Activated naive CD4-positive, alpha-beta T cell treated with anti-CD3 and anti-CD28 coated beads, Interleukin-2, amount 50 U/mL, for 16 hours (primary cell): ENCODE results near the gene VAV3.

Experiments used
- DNase-seq: peaks from one replicate; pipeline ENCODE4 v3.0.0-alpha.2; 2020

The VAV3 gene

DNA sequence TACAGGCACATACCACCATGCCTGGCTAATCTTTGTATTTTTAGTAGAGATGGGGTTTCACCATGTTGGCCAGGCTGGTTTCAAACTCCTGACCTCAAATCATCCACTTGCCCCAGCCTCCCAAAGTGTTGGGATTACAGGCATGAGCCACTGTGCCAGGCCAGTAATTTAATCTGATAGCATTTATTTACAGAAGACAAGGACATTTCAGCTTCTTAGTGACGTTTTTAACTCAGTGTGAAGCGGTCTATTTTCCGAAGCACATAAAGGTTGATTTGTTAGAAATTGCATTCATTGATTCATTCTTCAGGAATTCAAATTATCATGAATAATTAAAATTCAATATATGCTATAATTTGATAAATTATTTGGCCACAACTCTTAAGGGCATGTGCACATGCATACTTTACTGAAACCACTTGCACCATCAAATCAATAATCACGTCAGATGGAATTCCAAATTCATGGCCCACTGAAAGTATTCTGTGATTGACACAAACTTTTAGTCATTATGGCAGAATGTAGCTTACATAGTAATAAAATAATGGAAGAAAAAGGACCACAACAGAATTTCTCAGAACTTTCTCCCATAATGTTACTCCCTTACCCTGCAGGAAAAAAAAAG, 339.5 kb downstream of the VAV3 start:
- no peak for DNase-seq

DNA sequence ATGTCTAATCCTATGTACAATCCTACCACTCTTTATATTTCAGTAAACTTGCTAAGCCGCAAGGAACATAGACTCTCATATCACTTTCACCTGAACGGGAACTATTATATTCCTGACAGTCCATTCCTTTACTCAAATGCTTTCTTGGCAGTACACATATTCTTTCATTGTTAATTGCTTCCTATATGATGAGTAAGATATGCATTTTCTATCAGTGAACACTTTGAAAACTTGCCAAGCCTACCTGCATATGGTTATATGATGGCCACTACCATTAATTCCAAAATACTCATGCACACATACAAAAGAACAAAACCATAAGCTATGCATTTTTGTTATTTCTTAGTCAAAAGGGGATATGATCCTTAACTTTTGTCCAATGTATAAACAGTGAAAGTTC, 341.5 kb downstream of the VAV3 start:
- no peak for DNase-seq

DNA sequence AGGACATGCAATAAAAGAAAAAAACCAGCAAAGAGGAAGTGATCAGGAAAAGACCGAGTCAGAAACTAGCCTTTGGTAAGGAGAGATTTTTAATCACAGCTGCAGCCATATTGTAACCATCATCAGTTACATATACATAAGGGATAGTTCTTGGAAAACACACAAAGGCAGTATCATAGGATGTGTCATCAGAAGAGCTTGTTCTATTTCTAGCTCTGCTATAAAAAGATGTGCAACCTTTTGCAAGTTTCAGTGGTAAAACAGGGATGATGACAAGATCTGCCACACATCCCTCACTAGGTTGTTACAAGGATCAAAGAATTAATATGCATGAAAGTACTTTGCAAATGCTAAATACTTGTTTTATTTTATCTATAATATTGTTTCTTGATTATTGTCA, 342.0 kb downstream of the VAV3 start:
- no peak for DNase-seq

DNA sequence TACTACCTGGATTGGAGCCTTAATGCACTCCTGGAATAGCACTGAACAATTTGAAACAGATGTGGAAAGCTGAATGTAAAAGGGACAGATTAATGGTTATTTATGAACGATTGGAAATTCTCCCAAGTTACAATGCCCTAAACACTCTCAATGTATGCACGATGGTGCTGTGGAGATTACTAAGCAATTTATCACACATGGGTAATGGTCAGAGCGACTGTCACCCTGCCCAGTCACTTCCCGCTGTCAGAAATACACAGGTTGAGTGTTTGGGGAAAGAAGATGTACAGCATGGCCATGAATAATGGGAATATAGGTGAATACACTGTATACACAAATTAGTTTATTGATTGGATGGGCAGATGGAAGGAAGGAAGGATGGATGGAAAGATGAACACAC, 342.4 kb downstream of the VAV3 start:
- DNase-seq: no peak

DNA sequence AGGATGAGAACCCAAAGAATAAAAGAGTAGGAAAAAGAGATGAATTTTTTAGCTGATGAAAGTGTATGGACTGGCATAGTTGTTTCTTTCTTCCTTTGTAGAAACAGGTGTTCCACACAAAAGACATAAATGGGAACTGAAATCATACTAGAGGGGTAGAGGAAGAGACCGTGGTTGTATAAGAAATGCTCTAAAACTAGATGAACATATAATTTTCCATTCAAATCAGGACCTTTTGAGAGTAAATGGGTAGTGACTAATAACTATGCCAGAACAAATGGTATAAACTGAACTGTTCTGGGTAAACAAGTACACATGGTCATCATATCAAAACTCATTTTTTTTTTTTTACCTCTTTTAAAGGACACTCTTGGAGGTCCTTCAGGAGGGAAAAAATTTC, 344.2 kb downstream of the VAV3 start:
- no peak for DNase-seq

DNA sequence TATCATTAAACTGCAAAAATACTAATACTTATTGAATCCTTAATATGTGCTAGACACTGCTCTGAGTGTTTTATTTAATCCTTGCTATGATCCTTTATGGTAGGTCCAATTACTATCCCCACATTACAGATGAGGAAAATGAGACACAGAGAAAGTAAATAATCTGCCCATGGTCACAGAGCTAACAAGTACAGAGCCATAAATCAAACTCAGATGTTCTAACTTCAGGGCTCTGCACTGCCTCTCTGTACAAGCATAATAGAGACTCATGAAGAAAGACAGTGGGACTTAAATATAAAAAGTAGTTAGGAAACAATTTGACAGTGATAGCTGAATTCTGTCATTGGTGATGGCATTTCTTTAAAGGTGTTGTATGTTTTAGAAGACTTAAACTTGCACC, 346.4 kb downstream of the VAV3 start:
- no peak for DNase-seq

DNA sequence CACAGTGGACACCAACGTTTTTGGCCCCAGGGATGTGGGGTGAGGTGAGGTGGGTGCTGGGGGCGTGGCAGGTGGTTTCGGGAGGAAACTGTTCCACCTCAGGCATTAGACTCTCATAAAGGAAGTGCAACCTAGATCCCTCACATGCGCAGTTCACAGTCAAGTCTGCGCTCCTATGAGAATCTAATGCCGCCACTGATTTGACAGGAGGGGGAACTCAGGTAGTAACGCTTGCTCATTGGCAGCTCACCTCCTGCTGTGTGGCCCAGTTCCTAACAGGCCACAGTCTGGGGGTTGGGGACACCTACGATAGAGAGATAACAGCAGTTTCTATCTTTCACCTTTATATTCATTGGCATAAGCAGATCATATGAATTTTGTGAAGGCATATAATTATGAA, 347.1 kb downstream of the VAV3 start:
- DNase-seq: no peak

DNA sequence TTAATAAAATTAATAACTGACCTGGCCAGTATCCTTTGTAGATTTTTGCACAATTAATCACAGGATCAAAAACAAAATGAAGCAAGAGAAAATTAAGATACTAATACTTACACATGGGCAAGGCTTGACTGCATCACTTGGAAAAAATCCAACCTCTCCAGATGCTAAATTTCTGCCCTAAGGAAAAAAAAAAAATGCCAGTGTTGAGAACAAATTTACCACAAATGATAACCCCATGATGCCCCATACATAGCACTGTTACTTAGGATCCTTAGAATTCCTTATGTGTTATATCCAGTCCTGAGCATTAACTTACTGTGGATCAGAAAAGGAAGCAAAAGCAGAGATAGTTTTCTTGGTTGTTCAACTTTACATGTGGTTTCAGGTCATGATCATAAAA, 347.5 kb downstream of the VAV3 start:
- no peak for DNase-seq

DNA sequence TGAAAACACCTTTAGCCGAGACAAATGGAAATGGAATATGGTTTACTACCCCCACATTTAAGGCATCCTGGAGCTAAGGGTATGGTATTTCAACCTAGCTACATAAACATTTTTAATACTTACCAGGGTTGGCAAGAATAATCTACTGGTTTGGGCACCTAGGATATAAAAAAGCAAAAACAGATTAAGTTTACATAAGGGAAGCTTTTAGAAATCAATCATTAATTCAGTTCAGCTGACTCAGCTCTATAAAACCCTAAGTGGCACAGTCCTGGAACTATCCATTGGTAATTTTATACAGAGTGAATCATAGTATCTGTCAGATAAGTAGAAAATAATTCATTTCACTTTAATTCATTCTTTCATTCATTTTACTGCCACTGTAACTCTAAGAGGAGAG, 355.2 kb downstream of the VAV3 start:
- DNase-seq: no peak

DNA sequence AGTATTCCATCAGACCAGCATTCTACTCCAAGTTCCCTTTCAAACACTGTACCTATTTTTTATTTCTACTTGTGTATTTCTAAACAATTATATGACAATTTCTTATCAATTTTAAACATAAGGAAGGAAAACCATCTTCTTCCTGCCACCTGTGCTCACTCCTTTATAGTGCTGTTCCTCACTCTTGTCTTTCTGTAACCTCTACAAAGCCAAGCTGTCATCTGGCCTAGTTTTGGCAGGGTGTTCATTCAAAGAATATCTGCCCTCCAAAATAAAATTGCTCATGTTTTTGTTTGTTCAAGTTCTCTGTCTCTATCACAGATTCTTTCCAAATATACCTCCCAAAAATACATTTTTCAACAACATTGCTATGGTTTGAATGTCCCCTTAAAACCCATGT, 360.2 kb downstream of the VAV3 start:
- no peak for DNase-seq

DNA sequence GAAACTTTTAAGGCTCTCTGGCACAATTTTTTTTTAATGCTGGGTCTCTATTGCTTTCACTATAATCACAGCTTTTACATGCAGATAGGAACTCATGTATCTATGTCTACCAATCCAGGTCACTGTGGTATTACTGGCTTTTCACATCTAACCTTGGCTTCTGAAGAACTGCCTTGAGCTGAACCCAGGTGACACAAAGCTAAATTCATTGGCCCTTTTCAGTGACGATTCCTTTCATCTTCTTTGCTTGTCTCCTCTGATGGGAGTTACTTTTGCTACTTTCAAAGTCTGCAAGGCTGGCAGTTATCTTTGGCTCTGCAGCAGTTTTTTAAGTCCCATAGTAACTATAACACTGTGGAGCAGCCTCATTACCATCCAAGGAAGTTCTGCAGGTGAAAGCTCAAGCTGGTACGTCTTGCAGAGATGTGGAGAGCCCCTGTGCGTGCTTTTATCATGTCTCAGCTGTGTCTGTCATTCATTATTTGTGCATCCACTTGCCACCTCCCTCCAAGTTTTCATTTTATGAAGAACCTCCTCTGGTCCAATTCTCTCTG, 364.3 kb downstream of the VAV3 start:
- no peak for DNase-seq

DNA sequence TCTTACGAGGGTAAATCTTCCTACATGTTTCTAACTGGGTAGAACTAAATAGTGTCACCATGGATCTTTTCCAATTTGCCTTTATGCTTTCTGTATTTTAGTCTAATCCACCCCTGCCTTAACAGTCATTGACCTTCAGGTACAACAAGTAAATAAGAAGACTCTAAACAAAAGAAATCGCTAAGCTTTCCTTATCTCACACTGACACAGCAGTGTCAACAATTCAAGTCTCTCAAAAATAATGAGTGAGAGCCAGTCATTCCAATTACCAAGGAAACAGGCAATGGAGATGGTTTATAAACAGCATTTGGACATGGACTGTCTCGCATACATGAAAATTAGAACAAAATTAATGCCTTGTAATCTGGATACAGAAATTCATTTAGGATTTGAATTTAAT, 365.8 kb downstream of the VAV3 start:
- no peak for DNase-seq

DNA sequence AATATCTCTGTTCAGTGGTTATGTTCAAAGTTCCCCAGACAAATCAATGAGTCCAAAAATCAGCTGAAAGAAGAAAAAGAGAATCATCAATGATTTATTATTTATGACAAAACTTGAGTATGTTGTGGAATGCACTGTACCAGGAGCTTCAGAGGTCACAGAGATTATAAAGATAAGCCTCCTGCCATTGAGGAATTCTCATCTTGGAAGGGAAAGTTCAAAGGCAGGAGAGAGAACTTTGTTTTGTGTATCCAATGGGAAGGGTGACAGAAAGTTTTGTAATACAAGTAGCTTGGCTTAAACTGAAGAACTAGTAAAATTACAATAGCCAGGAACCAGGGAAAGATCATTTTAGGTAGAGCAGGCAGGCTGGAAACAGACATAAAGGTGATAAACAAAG, 367.7 kb downstream of the VAV3 start:
- no peak for DNase-seq

DNA sequence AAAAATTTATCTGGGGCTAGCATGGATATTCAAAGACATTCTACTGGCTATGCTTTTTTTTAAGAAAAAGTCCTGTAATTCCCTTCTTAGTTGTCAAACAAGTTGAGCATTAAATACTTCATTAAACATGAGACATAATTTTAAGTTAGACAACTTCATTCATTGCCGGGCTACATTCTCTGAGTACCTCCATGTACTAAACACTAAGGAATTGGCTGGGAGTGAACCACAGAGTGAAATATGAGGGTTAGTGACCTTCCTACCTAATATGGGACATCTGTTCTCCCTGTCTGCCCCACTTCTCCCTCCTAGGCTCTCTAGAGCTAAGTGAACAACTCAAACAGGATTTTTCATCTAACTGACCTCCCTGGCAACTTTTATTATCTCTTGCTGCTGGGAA, 370.4 kb downstream of the VAV3 start:
- DNase-seq: no peak

DNA sequence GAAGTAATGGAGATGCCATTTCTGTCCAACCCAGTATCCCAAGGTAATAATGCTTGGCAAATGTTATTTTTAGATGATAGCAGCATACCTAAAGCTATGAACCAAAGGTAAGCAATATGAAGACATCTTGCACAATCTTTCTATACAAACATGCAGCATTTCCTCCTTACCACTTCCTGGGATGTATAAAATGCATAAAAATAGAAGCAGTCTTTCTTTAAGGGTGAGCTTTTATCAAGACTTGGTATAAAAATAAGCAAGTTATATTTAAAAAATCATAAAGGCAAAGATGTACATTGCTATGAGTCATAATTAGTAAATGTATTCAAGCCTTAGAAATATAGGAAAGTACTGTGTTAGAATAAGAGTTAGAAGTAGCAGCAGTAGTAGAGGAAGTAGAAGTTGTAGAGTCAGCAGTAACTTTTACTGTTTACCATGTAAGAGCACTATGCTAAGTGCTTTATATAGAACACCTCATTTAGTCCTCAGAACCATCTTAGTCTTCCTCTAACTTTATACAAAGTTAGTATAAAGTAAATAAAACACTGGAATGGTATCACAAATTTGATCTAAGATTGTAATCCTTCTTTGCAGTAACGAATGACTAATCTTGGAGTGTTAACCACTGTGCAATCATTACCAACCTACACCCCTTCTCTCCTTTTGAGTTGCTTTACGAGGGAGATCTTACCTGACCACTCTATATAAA, 371.3 kb downstream of the VAV3 start:
- no peak for DNase-seq

DNA sequence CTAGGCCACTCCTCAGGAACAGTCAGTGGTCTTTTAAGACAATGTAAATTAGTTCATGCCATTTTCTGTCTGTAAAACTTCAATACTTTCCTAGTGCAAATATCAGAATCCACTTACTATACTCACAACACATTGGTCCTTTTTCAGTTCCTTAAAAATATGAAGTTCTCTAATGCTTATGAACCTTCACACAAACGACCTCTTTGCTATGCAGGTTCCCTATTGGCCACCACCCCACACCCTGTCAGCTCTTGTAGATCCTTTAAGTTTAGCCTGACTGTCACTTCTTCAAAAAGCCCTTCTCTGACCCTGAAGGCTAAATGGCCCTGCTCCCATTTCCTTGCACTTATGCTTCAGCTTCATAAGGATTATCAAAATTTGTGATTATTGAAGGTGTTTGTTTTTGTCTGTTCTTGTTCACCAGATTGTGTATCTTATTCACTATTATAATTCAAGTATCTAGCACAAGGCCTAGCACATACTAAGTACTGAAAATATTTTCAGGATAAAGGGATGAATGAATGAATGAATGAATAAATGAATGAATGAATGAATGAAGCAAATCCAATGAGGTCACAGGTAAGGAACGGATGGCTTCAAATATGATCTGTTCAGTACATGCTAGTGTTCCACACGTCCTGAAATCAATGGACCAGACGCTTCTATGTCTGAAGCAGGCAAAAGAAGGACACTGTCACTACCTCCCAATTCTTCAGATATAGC, 373.9 kb downstream of the VAV3 start:
- no peak for DNase-seq

DNA sequence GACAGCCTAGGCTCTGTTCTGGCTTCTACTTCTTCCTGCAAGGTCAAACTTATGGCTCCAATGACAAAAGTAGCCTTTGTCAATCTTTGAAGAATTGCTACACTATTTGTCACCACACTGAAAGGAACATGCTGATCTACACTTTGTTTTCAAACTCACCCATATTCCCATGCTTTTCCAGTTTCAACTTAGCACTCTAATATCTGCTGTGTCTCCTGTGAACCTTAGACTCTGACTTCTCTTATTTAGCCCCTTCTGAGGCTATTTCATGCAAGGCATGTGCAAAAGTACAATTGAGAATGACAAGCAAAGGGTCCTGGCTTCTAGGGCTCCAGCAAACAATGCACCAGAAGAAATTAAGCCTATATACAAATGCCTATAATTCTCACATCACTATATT, 374.9 kb downstream of the VAV3 start:
- no peak for DNase-seq

DNA sequence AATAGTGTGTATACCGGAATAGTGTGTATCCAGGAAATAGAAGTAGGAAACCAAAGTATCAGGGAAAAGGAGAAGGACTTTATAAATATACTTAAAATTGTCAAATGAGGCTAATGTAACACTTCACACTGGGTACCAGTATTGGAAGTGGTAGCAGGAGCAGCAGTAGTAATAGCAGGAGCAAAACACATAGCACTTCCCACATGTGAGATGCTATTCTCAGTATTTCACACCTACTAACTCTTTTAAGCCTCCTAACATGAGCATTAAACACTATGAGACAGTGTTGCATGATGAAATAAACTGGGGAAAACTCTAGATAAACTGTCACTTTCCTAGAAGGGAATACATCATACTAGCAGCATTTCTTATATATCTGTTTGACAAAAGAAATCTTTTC, 376.7 kb downstream of the VAV3 start:
- no peak for DNase-seq

DNA sequence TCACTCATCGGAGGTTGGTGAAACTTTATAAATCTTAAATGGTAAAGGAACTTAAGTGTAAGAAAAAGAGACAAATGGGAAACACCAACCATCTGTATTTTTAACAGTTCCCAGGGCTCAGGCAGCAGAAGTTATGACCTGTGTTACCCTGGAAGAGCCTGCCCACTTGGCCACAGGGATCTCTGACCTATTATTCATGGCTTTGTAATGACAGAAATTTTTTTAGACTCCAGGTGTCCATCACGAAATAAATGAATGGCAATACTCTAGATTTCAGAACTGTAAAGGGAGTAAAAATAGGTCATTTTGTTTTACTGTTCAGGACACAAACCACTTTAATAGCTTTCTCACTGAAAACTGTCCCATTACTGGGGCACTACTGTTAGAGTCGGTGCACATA, 389.8 kb downstream of the VAV3 start:
- no peak for DNase-seq

DNA sequence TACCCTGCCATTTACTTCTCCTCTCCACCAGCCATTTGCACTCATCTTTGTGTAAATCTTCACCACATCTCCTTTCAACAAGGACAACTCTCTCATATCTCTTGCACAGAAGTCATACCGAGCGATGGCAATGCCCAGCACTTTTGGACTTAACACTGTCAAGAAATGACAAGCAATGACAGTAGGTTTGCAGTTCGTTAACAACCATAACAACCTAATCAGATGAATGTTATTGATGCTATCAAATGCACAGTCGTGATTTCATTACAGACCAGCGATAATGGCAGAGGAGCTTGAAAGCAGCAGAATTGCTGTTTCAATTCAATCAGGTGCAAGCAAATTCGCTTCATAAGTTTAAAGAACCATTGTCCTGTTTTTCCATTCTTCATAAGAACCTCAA, 390.9 kb downstream of the VAV3 start:
- no peak for DNase-seq

DNA sequence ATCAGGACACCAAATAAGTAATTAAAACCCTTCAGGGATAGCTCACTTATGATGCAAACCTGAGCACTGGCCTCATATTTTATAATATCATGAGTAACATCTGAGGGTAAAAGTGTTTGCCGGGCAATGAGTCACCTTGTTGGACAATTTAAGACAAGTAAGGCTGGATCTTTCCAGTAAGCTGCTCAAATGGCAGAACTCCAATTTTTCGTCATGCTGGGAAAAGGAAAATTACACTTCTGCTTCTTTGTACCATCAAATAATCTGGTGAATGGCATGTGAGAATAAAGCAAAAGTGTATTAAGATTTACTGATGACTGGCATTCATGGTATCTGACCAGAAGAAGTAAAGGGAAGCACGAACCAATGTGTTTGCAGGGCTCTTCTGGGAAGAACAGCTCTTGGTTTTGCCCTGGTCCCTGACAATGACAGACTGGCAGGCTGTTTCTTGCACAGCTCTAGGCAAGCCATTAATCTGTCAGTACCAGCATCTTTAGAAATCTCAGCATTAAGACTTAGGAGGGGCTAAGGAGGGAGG, 392.2 kb downstream of the VAV3 start:
- DNase-seq: no peak

DNA sequence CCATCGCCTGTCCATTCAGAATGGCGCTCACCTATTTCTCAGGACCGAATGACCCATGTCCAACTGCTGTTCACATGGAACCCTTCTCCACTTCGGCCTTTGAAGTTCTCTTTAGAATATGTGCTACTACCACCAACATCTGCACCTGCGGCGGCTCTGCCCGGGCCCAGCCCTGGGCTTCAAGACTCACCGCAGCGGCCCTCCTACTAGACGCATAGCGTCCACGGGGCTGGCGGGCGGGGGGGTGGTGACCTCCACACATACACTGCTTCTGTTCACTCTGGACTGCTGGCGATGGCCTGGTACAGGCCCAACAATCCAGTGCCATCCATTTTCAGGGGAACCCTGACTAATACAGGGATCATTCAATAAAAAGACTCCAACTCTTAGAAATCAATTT, 394.2 kb downstream of the VAV3 start:
- DNase-seq: no peak

DNA sequence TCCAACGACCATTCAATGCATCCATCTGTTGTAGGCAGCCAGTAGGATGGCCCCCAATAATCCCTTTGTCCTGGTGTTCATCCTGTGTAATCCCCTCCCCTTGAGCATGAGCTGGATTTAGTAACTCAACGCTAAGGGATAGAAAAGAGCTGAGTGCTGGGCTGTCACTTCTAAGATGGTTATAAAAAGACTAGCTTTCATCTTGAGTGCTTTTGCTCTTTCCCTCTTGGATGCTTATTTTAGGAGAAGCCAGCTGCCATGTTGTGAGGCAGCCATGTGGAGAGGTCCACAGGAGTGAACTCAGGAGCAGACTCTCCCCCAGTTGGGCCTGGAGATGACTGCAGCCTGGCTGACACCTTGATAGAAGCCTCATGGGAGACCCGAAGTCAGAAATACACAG, 401.5 kb downstream of the VAV3 start:
- DNase-seq: no peak

DNA sequence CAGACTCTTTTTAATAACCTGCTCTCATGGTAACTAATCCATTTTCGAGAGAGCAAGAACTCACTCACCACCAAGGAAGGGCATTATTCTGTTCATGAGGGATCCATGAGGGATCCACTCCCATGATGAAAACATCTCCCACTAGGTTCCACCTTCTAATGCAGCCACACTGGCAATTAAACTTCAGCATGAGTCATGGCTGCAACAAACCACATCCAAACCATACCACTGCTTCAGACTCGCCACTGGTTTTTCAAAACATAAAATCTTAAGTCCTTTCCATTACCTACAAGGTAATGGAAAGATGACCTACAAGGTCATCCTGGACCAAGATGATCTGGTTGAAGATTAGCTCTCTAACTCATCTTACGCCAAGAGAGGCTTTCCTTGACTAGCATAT, 405.1 kb downstream of the VAV3 start:
- DNase-seq: no peak
